GM04504 (cell line): ENCODE results near the gene TLE4.

Source experiments
- DNase-seq: peaks from one replicate; pipeline ENCODE4 v3.0.0-alpha.2; 2012; ENCODE audit warnings: low read depth

TLE4 gene

DNA sequence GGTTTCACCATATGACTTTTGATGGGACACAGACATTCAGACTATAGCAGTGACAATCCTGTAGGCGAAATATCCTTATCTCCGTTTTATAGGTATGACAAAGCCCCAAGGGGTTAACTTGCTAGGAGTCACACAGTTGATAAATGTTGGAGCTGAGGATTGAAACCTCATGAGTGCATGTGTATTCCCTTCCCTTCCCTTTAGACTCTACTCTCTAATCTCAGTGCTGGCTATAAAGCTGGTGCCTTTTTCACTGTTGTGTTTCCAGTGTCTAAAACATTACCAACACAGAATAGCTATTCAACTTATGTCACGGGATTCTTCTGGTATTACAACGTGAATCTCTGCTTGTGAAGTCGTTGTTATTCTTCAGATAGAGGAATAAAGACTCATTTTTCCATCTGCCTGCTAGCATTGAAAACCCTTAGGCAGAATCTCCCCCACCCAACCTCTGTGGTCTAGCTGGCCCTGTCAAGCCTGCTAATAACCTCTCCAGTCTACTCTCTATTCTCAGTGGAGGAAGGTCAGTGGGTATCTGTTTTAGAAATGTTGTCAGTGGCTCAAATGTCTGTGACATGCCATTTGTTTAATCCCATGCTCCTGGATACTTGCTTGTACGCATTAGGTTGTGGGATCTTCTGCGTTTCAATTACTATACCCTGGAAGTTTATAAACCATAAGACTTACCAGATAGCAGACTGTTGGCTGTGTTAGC, 121.2 kb downstream of the TLE4 start:
- DNase-seq, result no peak

DNA sequence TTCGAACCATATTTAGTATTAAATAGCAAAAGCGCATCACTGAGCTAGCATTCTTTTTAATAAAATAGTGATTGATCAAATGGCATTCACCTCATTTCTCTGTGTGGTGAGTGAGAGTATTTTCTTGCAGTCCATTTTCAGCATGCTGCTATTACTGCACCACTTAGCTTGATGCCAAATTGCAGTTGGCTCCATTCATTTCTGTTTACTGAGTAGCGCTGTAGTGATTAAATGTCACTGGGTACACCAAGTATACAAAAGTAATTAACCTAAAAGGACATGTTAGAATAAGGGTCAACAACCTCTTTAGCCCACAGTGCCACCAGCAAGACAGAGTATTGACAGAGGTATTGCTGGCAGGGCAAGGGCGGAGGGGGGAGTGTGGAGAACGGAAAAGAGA, 122.0 kb downstream of the TLE4 start:
- DNase-seq, result no peak

- DNase-seq, result no peak
Observed at GRCh38 chr9:79694208-79694607, 122.4 kb downstream of the TLE4 start.

- DNase-seq, result peak; percentile 76
Observed at GRCh38 chr9:79694676-79695400, 123.1 kb downstream of the TLE4 start.

DNA sequence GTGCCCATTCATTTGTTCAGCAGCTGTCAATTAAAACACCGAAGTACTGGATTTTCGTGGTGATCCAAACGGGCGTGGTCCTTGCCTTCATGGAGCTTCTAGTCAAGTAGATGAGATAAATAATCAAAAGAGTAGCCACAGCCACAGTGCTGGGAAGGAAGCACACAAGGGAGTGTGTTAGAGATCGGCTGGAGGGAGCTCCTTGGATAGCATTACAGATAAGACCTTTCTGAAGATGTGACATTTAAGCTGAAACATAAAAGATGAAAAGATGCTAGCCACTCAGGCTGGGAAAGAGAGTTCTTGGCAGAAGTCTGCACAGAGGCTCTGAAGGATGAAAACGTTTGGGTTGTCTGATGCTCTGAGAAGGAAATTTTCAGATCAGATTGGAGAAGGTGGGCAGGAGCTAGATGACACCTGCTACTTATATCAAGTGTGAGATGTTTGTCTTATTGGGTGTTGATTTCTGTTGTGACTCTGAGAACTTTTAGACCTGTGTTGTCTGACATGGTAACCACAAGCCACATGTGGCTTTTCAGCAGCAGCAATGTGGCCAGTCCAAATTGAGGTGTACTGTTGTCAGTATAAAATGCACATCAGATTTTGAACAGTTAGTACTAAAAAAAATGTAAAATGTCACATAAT, 123.9 kb downstream of the TLE4 start:
- no peak for DNase-seq

GRCh38 chr9:79698967-79699366, 127.2 kb downstream of the TLE4 start:
- DNase-seq, result no peak

DNA sequence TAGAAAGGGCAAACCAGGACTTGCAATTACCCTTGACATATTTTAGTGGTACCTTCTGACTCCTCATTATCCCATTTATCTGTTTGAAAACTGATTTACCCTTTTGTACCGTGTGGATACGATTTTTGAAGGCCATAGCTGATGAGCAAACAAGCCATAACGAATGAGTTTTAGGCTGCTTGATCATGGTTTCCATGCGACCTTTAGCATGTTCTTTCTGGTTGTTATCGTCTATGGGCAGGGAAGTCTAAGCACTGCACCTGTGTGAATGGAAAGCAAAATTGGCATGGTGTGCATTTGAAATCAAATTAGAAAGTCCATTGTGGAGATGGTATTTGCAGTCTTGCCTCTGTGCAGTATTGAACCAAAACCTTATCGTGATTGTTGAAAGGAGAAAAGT, 127.7 kb downstream of the TLE4 start:
- DNase-seq, result no peak

GRCh38 chr9:79700607-79701360, 129.0 kb downstream of the TLE4 start:
- DNase-seq, result no peak

DNA sequence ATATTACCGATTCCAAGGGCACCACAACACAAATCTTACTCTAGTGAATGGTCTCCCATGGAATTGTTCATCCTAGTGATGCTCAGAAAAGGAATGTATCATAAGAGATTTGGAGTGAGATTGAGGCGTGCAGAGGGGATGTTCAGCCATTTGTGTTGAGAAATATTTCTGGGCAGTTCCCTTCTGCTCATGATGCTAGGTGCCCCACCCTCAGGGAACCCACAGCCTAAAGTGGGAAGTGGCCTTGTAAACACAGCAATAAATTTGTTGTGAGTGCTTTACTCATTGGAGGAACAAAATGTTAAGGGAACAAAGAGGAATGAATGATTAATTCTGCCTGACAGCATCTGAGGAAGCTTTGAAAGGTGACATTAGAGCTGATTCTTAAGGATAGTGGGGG, 129.9 kb downstream of the TLE4 start:
- DNase-seq, result no peak

- DNase-seq, result no peak
Observed at GRCh38 chr9:79705704-79706103, 133.9 kb downstream of the TLE4 start.

DNA sequence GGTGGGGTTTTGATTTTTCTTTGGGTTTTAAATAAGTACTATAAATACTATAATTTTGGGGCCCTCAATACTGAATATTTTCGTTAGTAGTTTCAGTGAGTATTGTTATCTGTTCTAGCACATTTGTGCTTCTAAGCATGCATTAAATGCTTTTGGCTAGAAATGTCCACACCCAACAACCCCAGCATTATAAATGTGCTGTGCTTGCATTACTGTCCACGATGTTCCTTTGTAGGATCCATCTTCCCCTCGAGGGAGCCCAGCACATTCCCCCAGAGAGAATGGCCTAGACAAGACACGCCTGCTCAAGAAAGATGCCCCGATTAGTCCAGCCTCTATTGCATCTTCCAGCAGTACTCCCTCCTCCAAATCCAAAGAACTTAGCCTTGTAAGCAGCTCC, 134.7 kb downstream of the TLE4 start:
- DNase-seq, result no peak

GRCh38 chr9:79707589-79707988, 135.8 kb downstream of the TLE4 start:
- DNase-seq, result no peak

DNA sequence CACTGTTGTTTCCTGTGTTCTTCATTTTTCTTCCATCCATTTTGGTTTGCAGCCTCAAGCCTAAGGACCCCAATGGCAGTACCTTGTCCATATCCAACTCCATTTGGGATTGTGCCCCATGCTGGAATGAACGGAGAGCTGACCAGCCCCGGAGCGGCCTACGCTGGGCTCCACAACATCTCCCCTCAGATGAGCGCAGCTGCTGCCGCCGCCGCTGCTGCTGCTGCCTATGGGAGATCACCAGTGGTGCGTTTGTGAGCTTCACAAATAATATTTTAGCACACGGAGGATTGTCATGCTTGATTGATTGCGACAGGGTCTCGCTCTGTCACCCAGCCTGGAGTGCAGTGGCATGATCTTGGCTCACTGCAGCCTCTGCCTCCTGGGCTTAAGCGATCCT, 136.8 kb downstream of the TLE4 start:
- DNase-seq, result no peak

GRCh38 chr9:79709743-79710674, 138.2 kb downstream of the TLE4 start:
- DNase-seq, result no peak

- no peak for DNase-seq
Observed at GRCh38 chr9:79711874-79712273, 140.1 kb downstream of the TLE4 start.

GRCh38 chr9:79719021-79719420, 147.3 kb downstream of the TLE4 start:
- no peak for DNase-seq

- no peak for DNase-seq
Observed at GRCh38 chr9:79719989-79720388, 148.2 kb downstream of the TLE4 start.

DNA sequence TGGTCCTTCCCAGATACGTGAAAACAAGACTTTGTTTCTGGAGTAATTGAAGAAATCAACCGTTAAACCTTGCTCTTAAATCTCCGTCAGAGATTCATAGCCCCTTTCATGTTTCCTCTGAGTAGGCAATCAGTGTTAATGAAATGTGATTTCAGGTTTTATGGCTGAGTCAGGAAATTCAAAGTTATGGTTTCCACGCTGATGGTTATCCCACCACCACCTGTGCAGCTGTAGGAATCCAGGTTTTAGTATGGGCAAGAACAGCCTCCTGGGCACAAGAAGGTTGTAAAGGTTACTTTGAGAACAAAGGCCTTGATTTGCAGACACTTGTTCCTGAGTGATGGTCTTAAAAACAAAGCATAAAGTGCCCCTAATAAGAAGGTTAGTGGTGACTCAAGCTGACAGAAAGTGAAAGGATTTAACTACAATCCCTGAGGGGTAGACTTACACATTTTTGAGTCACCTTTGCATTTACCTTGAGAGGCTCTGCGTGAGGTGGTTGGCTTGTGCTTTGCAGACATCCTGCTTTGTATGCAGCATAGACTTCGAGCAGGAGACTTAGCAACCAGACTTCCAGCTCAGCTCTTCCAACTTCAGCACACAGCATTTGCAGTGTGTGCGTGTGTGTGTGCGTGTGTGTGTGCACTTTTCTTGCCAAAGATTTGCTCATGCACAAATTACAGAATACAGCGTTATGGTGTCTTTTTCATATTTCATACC, 159.6 kb downstream of the TLE4 start:
- DNase-seq, result no peak

GRCh38 chr9:79735023-79735779, 163.4 kb downstream of the TLE4 start:
- peak; percentile 67 for DNase-seq

- DNase-seq, result no peak
Observed at GRCh38 chr9:79736051-79736450, 164.3 kb downstream of the TLE4 start.
